Measurements from ENCODE around the gene OR5D13.

Gene OR5D13

DNA sequence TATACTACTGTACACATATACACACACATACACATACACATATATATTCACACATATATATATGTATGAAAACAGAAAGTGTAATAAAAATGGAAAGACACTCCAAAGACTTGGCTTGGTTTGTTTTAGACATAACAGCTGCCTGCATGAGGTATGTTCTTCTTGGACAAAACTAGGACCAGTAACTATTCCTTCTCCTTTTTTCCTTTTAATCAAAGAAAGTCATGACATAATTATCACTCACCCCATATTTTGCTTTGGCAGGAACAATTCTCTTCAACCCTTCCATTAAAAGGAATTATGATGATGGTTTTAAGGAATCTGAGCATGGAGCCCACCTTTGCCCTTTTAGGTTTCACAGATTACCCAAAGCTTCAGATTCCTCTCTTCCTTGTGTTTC, 22.0 kb downstream of the OR5D13 start, which contains the start of gene OR5D14:
OR5D14 (plus strand) TSS at position 301 of the 400 bp plus-strand sequence; CDS start at position 301, 0 bp downstream.
- Histone ChIP-seq H3K4me3 (ENCODE audit: low read depth, low read length) (no peak within 1 kb of the TSS), H3K27me3 (ENCODE audit: insufficient read depth, low read depth, severe bottlenecking) (peaks cover 3% of the 10 kb centered on the region), H3K9me3 (ENCODE audit: severe bottlenecking) (no peaks in the 10 kb centered on the region), H3K27ac (no peak within 1 kb of the TSS), H3K36me3 (no peaks in the 10 kb centered on the region)
- no peak for DNase-seq
- TF ChIP-seq, protein P1, sequence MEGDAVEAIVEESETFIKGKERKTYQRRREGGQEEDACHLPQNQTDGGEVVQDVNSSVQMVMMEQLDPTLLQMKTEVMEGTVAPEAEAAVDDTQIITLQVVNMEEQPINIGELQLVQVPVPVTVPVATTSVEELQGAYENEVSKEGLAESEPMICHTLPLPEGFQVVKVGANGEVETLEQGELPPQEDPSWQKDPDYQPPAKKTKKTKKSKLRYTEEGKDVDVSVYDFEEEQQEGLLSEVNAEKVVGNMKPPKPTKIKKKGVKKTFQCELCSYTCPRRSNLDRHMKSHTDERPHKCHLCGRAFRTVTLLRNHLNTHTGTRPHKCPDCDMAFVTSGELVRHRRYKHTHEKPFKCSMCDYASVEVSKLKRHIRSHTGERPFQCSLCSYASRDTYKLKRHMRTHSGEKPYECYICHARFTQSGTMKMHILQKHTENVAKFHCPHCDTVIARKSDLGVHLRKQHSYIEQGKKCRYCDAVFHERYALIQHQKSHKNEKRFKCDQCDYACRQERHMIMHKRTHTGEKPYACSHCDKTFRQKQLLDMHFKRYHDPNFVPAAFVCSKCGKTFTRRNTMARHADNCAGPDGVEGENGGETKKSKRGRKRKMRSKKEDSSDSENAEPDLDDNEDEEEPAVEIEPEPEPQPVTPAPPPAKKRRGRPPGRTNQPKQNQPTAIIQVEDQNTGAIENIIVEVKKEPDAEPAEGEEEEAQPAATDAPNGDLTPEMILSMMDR (IDR thresholded peaks at IDR 0.05; ENCODE audit: low read depth, low read length): no peak

DNA sequence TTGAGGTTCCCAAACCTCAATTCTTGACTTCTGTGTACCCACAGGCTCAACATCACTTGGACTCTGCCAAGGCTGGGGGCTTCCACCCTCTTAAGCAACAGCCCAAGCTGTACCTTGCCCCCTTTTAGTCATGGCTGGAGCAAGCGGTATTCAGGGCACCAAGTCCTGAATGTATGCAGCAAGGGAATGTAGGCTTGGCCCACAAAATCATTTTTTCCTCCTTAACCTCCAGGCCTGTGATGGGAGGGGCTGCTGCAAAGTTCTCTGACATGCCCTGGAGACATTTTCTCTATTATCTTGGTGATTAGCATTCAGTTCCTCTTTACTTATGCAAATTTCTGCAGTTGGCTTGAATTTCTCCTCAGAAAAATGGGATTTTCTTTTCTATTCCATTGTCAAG, 33.0 kb downstream of the OR5D13 start:
- Histone ChIP-seq H3K27ac (no peak overlapping the region), H3K27me3 (ENCODE audit: insufficient read depth, low read depth, severe bottlenecking) (no peaks in the 10 kb centered on the region), H3K4me3 (ENCODE audit: low read depth, low read length) (no peak overlapping the region), H3K36me3 (no peaks in the 10 kb centered on the region), H3K9me3 (ENCODE audit: severe bottlenecking) (no peaks in the 10 kb centered on the region)
- DNase-seq: no peak
- TF ChIP-seq, protein P1 (IDR thresholded peaks at IDR 0.05; ENCODE audit: low read depth, low read length): no peak

DNA sequence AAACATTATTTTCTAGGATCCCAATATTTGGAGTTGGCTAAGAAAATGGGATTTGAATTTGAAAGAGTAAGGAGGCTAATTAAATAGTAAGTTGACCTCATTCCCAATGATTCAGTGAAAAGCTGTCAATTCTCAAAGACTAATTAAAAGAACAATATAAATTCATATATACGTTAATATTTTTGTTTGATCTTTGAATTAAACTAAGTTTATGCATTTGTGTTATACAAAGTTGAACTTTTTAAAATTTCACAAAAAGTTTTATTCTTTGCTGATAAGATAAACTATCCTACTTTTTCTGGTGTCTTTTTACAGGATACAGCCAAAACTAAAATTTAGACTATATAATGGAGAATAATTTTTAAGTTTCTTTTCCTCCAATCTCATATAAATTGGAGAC, 37.8 kb downstream of the OR5D13 start, which contains the start of gene OR5L1:
OR5L1 (plus strand) TSS at position 301 of the 400 bp plus-strand sequence. CDS start 100 bp downstream, outside the sequence.
- TF ChIP-seq, protein P1 (IDR thresholded peaks at IDR 0.05; ENCODE audit: low read depth, low read length): no peak
- Histone ChIP-seq H3K27ac (no peak within 1 kb of the TSS), H3K4me3 (ENCODE audit: low read depth, low read length) (no peak within 1 kb of the TSS), H3K27me3 (ENCODE audit: insufficient read depth, low read depth, severe bottlenecking) (peaks cover 4% of the 10 kb centered on the region), H3K36me3 (no peaks in the 10 kb centered on the region), H3K9me3 (ENCODE audit: severe bottlenecking) (no peaks in the 10 kb centered on the region)
- DNase-seq: no peak

DNA sequence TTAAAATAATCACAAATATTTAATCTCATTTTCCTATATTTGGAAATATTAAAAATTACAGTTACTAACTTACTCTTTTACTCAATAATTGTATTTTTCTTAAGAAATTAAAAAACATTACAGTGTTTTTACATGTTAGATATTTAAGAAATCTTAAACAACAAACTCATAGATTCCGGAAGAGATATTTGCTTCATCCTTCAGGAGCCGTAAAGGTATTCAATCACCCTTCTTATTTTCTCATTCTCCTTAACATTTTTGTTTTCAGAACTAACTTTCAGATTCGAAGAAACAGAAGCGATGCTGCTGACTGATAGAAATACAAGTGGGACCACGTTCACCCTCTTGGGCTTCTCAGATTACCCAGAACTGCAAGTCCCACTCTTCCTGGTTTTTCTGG, 46.1 kb downstream of the OR5D13 start, which contains the start of gene OR5D18:
OR5D18 (plus strand) TSS at position 301 of the 400 bp plus-strand sequence; CDS start at position 301, 0 bp downstream.
- no peak for DNase-seq
- Histone ChIP-seq H3K27me3 (ENCODE audit: insufficient read depth, low read depth, severe bottlenecking) (peaks cover 38% of the 10 kb centered on the region), H3K4me3 (ENCODE audit: low read depth, low read length) (no peak within 1 kb of the TSS), H3K27ac (no peak within 1 kb of the TSS), H3K36me3 (no peaks in the 10 kb centered on the region), H3K9me3 (ENCODE audit: severe bottlenecking) (no peaks in the 10 kb centered on the region)
- TF ChIP-seq, protein P1 (IDR thresholded peaks at IDR 0.05; ENCODE audit: low read depth, low read length): no peak

Data from WERI-Rb-1 (cell line).